C4-2B (cell line): ENCODE measurements around the gene SP140.

Experiments
- CTCF ChIP-seq: fragments of 450-650 bp; conservative IDR thresholded peaks from 2 replicates; pipeline ENCODE4 v1.5.1; 2017; ENCODE audit warnings: mild to moderate bottlenecking
- ZFX ChIP-seq: fragments of 450-650 bp; IDR thresholded peaks from 2 replicates; pipeline ENCODE4 v1.6.1; 2017

GRCh38 chr2:230231251-230231650 lies 5.7 kb downstream of the SP140 start:
- TF ChIP-seq CTCF: no peak
- TF ChIP-seq ZFX: no peak
